Cardiac fibroblast (primary cell): ENCODE measurements around the gene HDDC2.

Source experiments
- DNase-seq, 2 donors: peaks; one replicate each; pipeline versions ENCODE4 v3.0.0 to v3.0.0-alpha.2; 2010; ENCODE audit warnings: low read depth in 2 of 2
- H3K4me3 ChIP-seq, 2 donors: replicated peaks in 1 of 2; 1 replicate in 1 of 2; 2 replicates in 1 of 2; pipeline ENCODE4 v1.5.1; 2011; ENCODE audit warnings: low read depth in 2 of 2, low read length in 2 of 2, mild to moderate bottlenecking in 2 of 2, moderate library complexity in 1 of 2
- CTCF ChIP-seq: IDR thresholded peaks from one replicate; pipeline ENCODE4 v1.5.1; 2011; ENCODE audit warnings: low read depth, mild to moderate bottlenecking, low read length, inconsistent platforms

The HDDC2 gene

GRCh38 chr6:125339653-125340052 is 37.9 kb upstream of the HDDC2 start:
- TF ChIP-seq CTCF: no peak
- no peak overlapping the region for H3K4me3 ChIP-seq
- no peak for DNase-seq

- DNase-seq: no peak
- no peak for TF ChIP-seq CTCF
- no peak overlapping the region for H3K4me3 ChIP-seq
Observed at GRCh38 chr6:125338381-125338780, 36.6 kb upstream of the HDDC2 start.

- DNase-seq: no peak
- TF ChIP-seq CTCF: no peak
- H3K4me3 ChIP-seq: no peak overlapping the region
Observed at GRCh38 chr6:125337706-125338105, 35.9 kb upstream of the HDDC2 start.

GRCh38 chr6:125332664-125333063 is 30.9 kb upstream of the HDDC2 start:
- no peak for TF ChIP-seq CTCF
- H3K4me3 ChIP-seq: no peak overlapping the region
- no peak for DNase-seq

GRCh38 chr6:125325586-125325985 is 23.8 kb upstream of the HDDC2 start:
- no peak for TF ChIP-seq CTCF
- DNase-seq: no peak
- H3K4me3 ChIP-seq: no peak overlapping the region

- H3K4me3 ChIP-seq: no peak overlapping the region
- no peak for TF ChIP-seq CTCF
- no peak for DNase-seq
Observed at GRCh38 chr6:125323376-125323775, 21.6 kb upstream of the HDDC2 start.

GRCh38 chr6:125316621-125317020 is 14.9 kb upstream of the HDDC2 start:
- no peak overlapping the region for H3K4me3 ChIP-seq
- DNase-seq: no peak
- TF ChIP-seq CTCF: no peak
